Measurements from ENCODE around the gene KLF15. TPM values are rescaled to one million over a fixed set of nuclear protein-coding genes. Genes with fewer than 3 reads are reported as not detected.

Gene KLF15
- total RNA-seq: 34.0 TPM
- long read RNA-seq, partial matches to known transcripts: 1 of 5 reads
- long read RNA-seq, other reads (novel, unspliced or antisense): 4 of 5 reads

DNA sequence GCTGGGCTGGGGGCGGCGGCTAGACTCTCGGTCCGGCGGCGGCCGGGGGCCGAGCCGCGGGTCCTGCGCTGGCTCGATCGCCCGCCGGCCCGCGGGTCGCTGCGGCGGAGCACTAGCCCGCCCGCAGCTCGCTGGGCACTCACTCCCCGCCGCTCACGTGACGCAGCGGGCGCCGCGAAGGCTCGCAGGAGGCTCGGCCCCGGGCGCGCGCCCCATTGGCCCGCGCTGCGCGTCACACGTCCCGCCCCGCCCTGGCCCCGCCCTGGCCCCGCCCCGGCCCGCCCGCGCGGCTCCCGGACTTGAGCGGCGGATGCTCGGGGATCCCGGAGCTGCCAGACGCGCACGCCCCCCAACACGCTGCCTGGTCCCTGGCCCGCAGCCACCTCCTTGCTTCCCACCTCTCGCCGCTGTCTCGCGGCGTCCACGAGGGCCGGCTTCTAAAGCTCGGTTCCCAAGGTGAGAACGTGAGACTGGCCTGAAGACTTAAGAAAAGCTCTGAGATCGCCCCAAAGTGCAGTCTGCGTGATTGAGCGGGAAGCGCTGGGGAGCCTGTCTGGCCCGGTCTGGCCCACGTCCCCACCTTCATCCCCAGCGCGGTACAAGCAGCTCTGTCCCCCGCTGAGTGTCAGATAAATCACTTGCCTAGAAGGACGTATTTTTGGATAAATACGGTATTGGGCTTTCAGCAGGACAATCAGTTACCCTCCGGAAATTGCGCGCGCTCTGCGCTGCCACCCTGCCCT, at the start of gene KLF15:
KLF15 (minus strand) TSS at position 114 of the 743 bp plus-strand sequence. CDS start 4,486 bp downstream, outside the sequence.
- DNase-seq: peak; percentile 92
- peak; percentile 79 for ATAC-seq (ENCODE audit: poor library complexity)
- intact Hi-C loops (cut with DNase I): loop anchor here (5.0 kb wide), 1 partner anchor 95 kb away; no protein-coding TSS in a partner anchor

DNA sequence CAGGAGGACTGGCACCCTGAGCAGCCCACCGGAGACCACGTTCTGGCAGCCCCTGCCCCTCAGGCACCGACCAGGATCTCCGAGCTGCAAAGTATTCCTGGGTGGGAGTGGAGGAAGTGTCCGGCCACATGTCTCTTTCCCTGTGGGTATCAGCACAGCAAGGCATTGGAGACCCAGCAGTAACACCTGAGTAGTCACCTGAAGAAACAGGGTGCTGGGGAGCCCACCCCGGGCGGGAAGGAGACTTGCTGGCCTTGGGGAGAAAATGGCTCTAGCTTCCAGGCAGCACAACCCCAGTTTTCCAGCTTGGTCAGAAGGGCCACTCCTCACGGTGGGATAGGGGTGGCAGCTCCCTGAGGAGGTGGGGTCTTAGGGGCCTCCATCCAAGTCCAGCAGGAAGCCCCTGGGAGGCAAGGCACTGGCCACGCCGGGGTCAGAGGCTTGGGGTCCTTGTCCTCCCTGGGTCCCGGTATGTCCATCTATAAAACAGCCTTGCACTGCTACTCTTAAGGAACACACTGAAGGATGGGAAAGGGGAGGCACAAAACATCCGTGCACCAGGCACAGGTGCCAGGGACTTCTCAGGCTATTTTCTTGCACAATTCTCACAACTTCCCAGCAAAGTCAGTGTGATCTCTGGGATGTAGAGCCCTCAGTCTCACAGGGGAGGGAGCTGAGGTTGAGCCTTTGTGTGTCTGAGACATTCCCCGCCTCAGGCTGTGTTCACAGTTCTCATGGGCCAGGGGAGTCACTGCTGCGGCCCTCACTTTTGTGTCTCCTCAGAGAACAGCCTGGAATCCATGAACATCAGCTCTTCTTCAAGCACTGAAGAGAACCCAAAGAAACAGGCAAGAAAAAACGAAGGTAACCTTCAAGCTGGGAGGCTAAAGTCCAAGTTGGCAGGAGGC, 49.4 kb upstream of the KLF15 start:
- ATAC-seq (ENCODE audit: poor library complexity) (no peak), DNase-seq (no peak)
- intact Hi-C loops (cut with DNase I): no loop called here

GRCh38 chr3:126402666-126403302, 45.6 kb upstream of the KLF15 start:
- intact Hi-C loops (cut with DNase I): no loop called here
- no peak for ATAC-seq (ENCODE audit: poor library complexity)

DNA sequence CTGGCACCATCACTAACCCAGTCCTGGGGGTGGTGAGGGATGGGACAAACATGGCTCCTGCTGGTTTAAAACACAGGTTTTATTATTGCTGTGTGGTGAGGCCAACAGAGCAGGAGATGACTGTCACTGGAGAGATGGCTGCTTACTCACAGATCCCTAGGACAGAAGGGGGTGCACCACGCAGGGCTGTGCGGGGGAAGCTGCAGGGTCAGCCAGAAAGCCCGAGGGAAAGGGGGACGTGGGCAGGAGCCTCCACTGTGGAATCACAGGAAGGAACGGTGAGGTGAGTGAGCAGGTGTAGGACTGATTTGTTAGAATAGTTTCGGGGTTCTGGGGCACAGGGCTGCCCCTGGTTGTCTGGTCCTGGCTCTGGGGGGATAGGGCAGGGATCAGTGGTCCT, 45.0 kb upstream of the KLF15 start:
- ATAC-seq (ENCODE audit: poor library complexity) (no peak), DNase-seq (no peak)
- intact Hi-C loops (cut with DNase I): no loop called here

More at GRCh38 chr3:126402666-126403302, 45.6 kb upstream of the KLF15 start:
- no peak for DNase-seq

- ATAC-seq (ENCODE audit: poor library complexity): no peak
- intact Hi-C loops (cut with DNase I): no loop called here
- DNase-seq: no peak
These were observed 44.5 kb upstream of the KLF15 start for GRCh38 chr3:126401611-126402160.

- intact Hi-C loops (cut with DNase I): no loop called here
- ATAC-seq (ENCODE audit: poor library complexity) (no peak), DNase-seq (no peak)
These were observed 42.5 kb upstream of the KLF15 start for GRCh38 chr3:126399756-126400155.

GRCh38 chr3:126399351-126399735, 42.1 kb upstream of the KLF15 start:
- ATAC-seq (ENCODE audit: poor library complexity): no peak
- no peak for DNase-seq
- intact Hi-C loops (cut with DNase I): no loop called here

DNA sequence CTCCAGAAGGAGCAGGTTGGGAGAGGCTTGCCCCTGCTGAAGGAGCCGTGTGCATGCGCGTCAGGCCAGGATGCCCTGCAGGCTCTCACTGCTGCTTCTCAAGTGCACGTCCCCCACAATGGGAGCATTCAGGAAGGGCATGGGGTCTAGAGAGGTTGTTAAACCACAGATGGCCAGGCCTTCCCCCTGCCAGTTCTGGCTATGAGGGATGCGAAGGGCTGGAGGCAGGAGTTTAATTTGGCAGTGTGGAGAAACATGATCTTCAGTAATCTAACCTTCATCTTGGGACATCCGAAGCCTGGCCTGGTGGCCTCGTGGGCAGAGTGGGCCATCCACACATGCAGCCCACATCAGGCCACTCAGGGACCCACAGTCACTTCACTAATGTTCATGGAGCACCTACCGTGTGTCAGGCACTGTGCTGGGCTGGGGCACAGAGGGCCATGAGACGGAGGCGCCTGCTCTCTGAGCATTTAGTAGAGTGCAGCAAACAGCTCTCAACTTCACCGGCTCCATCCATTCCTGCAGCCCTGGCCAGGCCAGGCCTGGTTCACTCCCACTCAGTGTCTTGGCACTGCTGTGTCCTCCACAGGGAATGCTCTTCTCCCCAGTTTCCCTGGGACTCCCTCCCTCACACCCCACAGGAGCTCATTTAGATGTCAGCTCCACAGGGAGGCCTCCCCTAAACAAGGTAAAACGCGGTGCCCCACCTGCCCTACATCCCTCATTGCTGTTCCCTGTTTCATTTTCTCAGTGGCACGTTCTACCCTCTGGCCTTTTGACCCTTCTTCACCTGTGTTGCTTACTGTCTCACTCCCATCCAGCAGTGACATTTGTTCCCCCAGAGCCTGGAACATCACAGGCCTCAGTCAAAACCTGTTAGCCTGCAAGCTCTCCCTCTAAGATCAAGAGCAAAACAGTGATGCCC, 41.5 kb upstream of the KLF15 start:
- DNase-seq (peak; percentile 14), ATAC-seq (ENCODE audit: poor library complexity) (no peak)
- intact Hi-C loops (cut with DNase I): no loop called here

- peak; percentile 20 for DNase-seq
- ATAC-seq (ENCODE audit: poor library complexity): no peak
- intact Hi-C loops (cut with DNase I): no loop called here
These were observed 40.6 kb upstream of the KLF15 start for GRCh38 chr3:126397610-126398422.

GRCh38 chr3:126396536-126396935, 39.3 kb upstream of the KLF15 start:
- ATAC-seq (ENCODE audit: poor library complexity): no peak

GRCh38 chr3:126395846-126396513, 38.8 kb upstream of the KLF15 start:
- intact Hi-C loops (cut with DNase I): no loop called here
- ATAC-seq (ENCODE audit: poor library complexity): no peak
- DNase-seq: peak; percentile 23

More at GRCh38 chr3:126396536-126396935, 39.3 kb upstream of the KLF15 start:
- intact Hi-C loops (cut with DNase I): no loop called here
- DNase-seq: no peak

GRCh38 chr3:126394977-126395321, 37.7 kb upstream of the KLF15 start:
- DNase-seq (peak; percentile 37), ATAC-seq (ENCODE audit: poor library complexity) (no peak)
- intact Hi-C loops (cut with DNase I): loop anchor here (5.0 kb wide), 1 partner anchor 263 kb away; no protein-coding TSS in a partner anchor

DNA sequence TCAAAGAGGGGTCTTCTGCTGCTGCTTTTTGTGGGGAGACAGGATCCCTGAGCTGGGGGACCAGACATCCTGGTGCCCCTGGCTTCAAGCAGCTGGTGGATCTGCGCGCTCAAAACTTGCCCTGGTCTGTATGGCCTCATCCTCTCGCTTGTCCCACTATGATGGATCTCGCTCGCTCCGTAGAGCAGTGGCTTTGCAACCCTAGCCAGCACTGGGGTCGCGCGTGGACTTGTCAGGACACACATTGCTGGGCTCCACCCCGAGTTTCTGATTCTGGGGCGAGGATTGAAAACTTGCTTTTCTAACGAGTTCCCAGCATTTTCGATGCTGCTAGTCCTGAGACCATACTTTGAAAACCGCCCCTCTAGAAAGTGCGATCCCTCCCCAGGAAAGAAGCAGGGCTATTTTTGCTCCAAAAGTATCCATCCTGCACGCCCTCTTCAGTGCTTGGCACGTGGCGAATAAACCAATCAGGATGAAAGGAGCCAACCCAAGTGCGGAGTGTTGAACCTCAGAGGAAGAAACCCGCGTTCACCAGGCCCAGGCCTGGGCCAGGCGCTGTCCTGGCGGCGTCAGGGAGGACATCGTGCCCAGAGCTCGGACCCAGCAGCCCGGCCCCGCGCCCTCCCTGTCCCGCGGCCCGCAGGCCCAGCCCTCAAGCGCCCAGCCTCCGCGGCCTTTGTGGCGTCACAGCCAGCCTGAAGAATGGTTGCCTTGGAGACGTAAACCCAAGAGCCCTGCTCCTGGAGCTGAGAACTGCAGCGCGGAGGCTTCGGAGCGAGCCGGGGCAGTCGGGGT, 37.2 kb upstream of the KLF15 start, which contains the start of gene CFAP100:
CFAP100 (plus strand) TSS at position 731 of the 798 bp plus-strand sequence. CDS start 1,092 bp downstream, outside the sequence.
- DNase-seq (peak; percentile 71), ATAC-seq (ENCODE audit: poor library complexity) (peak; percentile 73)
- intact Hi-C loops (cut with DNase I): loop anchor here (5.0 kb wide), 1 partner anchor 262 kb away; no protein-coding TSS in a partner anchor

- intact Hi-C loops (cut with DNase I): loop anchor here (5.0 kb wide), 1 partner anchor 261 kb away; no protein-coding TSS in a partner anchor
- DNase-seq: peak; percentile 15
- ATAC-seq (ENCODE audit: poor library complexity): no peak
These were observed 36.4 kb upstream of the KLF15 start for GRCh38 chr3:126393563-126393962.

GRCh38 chr3:126392246-126392645, 35.0 kb upstream of the KLF15 start:
- DNase-seq: no peak
- intact Hi-C loops (cut with DNase I): loop anchor here (5.0 kb wide), 1 partner anchor 260 kb away; no protein-coding TSS in a partner anchor
- ATAC-seq (ENCODE audit: poor library complexity): no peak

Measured in Right ventricle myocardium superior (tissue), 1 donor.